SK-N-SH treated with all-trans-retinoic acid at 6 μM for 48 hours (cell line): ENCODE measurements around the gene PCNT.
"Not testable (repeated sequence)": the region's sequence is repeated elsewhere in the genome, so short reads cannot be mapped to it uniquely, and the experiment has no call there.

Experiments
- ATAC-seq: fragments of 200-7000 bp; cut with Tn5 transposase; 3 replicates; pipeline ENCODE4 v1.9.1; 2020; ENCODE audit warnings: mild to moderate bottlenecking, moderate library complexity
- BACH2 ChIP-seq: fragments of 250-450 bp; sonication (Bioruptor Pico); IDR thresholded peaks from 2 replicates; pipeline ENCODE4 v1.9.0; 2021; ENCODE audit warnings: mild to moderate bottlenecking, borderline replicate concordance
- CSDC2 ChIP-seq: fragments of 250-450 bp; sonication (Bioruptor Pico); IDR thresholded peaks from 2 replicates; pipeline ENCODE4 v1.5.0; 2020; ENCODE audit warnings: mild to moderate bottlenecking, moderate library complexity
- ESRRG ChIP-seq: fragments of 250-450 bp; sonication (Bioruptor Pico); IDR thresholded peaks from 2 replicates; pipeline ENCODE4 v1.6.1; 2021; ENCODE audit warnings: mild to moderate bottlenecking
- GLIS3 ChIP-seq: fragments of 250-450 bp; sonication (Bioruptor Pico); IDR thresholded peaks from 2 replicates; pipeline ENCODE4 v1.5.0; 2020; ENCODE audit warnings: mild to moderate bottlenecking, moderate library complexity
- ISL1 ChIP-seq: fragments of 250-450 bp; sonication (Bioruptor Pico); IDR thresholded peaks from 2 replicates; pipeline ENCODE4 v2.1.2; 2022; ENCODE audit warnings: mild to moderate bottlenecking, moderate library complexity
- OSR1 ChIP-seq: fragments of 250-450 bp; sonication (Bioruptor Pico); IDR thresholded peaks from 2 replicates; pipeline ENCODE4 v1.8.0; 2022; ENCODE audit warnings: moderate library complexity, mild to moderate bottlenecking, inconsistent platforms
- PPARA ChIP-seq: fragments of 250-450 bp; sonication (Bioruptor Pico); IDR thresholded peaks from 2 replicates; pipeline ENCODE4 v1.5.0; 2020; ENCODE audit warnings: mild to moderate bottlenecking, borderline replicate concordance
- RARB ChIP-seq: fragments of 250-450 bp; sonication (Bioruptor Pico); IDR thresholded peaks from 2 replicates; pipeline ENCODE4 v1.8.0; 2021; ENCODE audit warnings: mild to moderate bottlenecking, moderate library complexity
- SNAI2 ChIP-seq: fragments of 250-450 bp; sonication (Bioruptor Pico); IDR thresholded peaks from 2 replicates; pipeline ENCODE4 v1.5.0; 2020; ENCODE audit warnings: mild to moderate bottlenecking, moderate library complexity
- TCF4 ChIP-seq: fragments of 250-450 bp; sonication (Bioruptor Pico); IDR thresholded peaks from 2 replicates; pipeline ENCODE4 v1.8.0; 2021; ENCODE audit warnings: mild to moderate bottlenecking, moderate library complexity, borderline replicate concordance
- TOX ChIP-seq: fragments of 250-450 bp; sonication (Bioruptor Pico); IDR thresholded peaks from 2 replicates; pipeline ENCODE4 v1.8.0; 2021; ENCODE audit warnings: mild to moderate bottlenecking, moderate library complexity, borderline replicate concordance
- ZC3H10 ChIP-seq: fragments of 250-450 bp; sonication (Bioruptor Pico); IDR thresholded peaks from 2 replicates; pipeline ENCODE4 v1.5.1; 2021; ENCODE audit warnings: mild to moderate bottlenecking, moderate library complexity
- ZFP30 ChIP-seq: fragments of 450-650 bp; formaldehyde crosslinking; IDR thresholded peaks from 2 replicates; pipeline ENCODE4 v1.5.0; 2022; ENCODE audit warnings: mild to moderate bottlenecking, moderate library complexity
- ZNF565 ChIP-seq: fragments of 450-650 bp; formaldehyde crosslinking; conservative IDR thresholded peaks from 2 replicates; pipeline ENCODE4 v1.5.0; 2020; ENCODE audit warnings: low read depth, mild to moderate bottlenecking, moderate library complexity
- ZNF8 ChIP-seq: fragments of 450-650 bp; formaldehyde crosslinking; IDR thresholded peaks from 2 replicates; pipeline ENCODE4 v1.5.0; 2020; ENCODE audit warnings: mild to moderate bottlenecking, moderate library complexity
- TF ChIP-seq, protein P1 (sequence below): fragments of 250-450 bp; sonication (Bioruptor Pico); IDR thresholded peaks from 2 replicates; pipeline ENCODE4 v1.5.1; 2021; ENCODE audit warnings: mild to moderate bottlenecking, moderate library complexity
- TF ChIP-seq, protein P2 (sequence below): fragments of 250-450 bp; sonication (Bioruptor Pico); IDR thresholded peaks from 2 replicates; pipeline ENCODE4 v1.8.0; 2020; ENCODE audit warnings: mild to moderate bottlenecking, moderate library complexity, borderline replicate concordance
- TF ChIP-seq, protein P3 (sequence below): fragments of 250-450 bp; sonication (Bioruptor Pico); IDR thresholded peaks from 2 replicates; pipeline ENCODE4 v1.5.0; 2020; ENCODE audit warnings: mild to moderate bottlenecking, moderate library complexity
- TF ChIP-seq, protein P4 (sequence below): fragments of 250-450 bp; sonication (Bioruptor Pico); IDR thresholded peaks from 2 replicates; pipeline ENCODE4 v1.8.0; 2021; ENCODE audit warnings: low read depth, mild to moderate bottlenecking, moderate library complexity, borderline replicate concordance
- TF ChIP-seq, protein P5 (sequence below): fragments of 250-450 bp; sonication (Bioruptor Pico); IDR thresholded peaks from 2 replicates; pipeline ENCODE4 v1.5.1; 2020; ENCODE audit warnings: low read depth, mild to moderate bottlenecking, moderate library complexity

Gene PCNT

DNA sequence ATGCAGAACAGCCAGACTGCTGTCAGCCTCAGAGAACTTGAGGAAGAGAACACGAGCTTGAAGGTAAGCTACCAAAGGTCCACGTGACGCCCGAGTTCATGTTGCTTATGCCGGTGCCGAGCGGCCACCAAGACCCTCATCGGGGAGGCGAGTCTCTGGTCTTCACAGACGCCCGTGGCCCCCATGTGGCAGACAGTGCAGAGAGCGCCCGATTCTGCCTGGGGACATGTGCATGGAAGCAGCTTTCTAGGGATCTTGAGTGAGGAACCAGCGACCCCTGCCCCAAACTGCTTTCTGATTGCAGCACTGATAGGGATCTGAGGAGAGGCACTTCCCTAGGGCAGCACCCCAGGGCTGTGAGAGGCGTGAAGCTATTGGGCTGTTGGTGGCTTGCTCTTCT, 78.5 kb downstream of the PCNT start:
- no peak for ATAC-seq

DNA sequence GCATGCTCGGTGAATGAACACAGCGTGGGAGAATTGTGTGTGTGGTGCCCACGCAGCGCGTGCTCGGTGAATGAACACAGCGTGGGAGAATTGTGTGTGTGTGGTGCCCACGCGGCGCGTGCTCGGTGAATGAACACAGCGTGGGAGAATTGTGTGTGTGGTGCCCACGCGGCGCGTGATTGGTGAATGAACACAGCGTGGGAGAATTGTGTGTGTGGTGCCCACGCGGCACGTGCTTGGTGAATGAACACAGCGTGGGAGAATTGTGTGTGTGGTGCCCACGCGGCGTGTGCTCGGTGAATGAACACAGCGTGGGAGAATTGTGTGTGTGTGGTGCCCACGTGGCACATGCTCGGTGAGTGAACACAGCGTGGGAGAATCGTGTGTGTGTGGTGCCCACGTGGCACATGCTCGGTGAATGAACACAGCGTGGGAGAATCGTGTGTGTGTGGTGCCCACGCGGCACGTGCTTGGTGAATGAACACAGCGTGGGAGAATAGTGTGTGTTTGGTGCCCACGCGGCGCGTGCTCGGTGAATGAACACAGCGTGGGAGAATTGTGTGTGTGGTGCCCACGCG, 79.4 kb downstream of the PCNT start:
- not testable (repeated sequence) for ATAC-seq

More for the DNA sequence above, 78.5 kb downstream of the PCNT start:
- TF ChIP-seq ZFP30 (CRISPR knock-in tag) = no peak
- TF ChIP-seq OSR1 (CRISPR knock-in tag) = no peak
- TF ChIP-seq, protein P1, sequence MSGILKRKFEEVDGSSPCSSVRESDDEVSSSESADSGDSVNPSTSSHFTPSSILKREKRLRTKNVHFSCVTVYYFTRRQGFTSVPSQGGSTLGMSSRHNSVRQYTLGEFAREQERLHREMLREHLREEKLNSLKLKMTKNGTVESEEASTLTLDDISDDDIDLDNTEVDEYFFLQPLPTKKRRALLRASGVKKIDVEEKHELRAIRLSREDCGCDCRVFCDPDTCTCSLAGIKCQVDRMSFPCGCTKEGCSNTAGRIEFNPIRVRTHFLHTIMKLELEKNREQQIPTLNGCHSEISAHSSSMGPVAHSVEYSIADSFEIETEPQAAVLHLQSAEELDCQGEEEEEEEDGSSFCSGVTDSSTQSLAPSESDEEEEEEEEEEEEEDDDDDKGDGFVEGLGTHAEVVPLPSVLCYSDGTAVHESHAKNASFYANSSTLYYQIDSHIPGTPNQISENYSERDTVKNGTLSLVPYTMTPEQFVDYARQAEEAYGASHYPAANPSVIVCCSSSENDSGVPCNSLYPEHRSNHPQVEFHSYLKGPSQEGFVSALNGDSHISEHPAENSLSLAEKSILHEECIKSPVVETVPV (CRISPR knock-in tag) = no peak
- no peak for TF ChIP-seq ZNF565 (CRISPR knock-in tag)
- no peak for TF ChIP-seq TOX (CRISPR knock-in tag)
- TF ChIP-seq RARB (CRISPR knock-in tag) = no peak
- TF ChIP-seq, protein P2, sequence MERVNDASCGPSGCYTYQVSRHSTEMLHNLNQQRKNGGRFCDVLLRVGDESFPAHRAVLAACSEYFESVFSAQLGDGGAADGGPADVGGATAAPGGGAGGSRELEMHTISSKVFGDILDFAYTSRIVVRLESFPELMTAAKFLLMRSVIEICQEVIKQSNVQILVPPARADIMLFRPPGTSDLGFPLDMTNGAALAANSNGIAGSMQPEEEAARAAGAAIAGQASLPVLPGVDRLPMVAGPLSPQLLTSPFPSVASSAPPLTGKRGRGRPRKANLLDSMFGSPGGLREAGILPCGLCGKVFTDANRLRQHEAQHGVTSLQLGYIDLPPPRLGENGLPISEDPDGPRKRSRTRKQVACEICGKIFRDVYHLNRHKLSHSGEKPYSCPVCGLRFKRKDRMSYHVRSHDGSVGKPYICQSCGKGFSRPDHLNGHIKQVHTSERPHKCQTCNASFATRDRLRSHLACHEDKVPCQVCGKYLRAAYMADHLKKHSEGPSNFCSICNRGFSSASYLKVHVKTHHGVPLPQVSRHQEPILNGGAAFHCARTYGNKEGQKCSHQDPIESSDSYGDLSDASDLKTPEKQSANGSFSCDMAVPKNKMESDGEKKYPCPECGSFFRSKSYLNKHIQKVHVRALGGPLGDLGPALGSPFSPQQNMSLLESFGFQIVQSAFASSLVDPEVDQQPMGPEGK (CRISPR knock-in tag) = no peak
- TF ChIP-seq, protein P3, sequence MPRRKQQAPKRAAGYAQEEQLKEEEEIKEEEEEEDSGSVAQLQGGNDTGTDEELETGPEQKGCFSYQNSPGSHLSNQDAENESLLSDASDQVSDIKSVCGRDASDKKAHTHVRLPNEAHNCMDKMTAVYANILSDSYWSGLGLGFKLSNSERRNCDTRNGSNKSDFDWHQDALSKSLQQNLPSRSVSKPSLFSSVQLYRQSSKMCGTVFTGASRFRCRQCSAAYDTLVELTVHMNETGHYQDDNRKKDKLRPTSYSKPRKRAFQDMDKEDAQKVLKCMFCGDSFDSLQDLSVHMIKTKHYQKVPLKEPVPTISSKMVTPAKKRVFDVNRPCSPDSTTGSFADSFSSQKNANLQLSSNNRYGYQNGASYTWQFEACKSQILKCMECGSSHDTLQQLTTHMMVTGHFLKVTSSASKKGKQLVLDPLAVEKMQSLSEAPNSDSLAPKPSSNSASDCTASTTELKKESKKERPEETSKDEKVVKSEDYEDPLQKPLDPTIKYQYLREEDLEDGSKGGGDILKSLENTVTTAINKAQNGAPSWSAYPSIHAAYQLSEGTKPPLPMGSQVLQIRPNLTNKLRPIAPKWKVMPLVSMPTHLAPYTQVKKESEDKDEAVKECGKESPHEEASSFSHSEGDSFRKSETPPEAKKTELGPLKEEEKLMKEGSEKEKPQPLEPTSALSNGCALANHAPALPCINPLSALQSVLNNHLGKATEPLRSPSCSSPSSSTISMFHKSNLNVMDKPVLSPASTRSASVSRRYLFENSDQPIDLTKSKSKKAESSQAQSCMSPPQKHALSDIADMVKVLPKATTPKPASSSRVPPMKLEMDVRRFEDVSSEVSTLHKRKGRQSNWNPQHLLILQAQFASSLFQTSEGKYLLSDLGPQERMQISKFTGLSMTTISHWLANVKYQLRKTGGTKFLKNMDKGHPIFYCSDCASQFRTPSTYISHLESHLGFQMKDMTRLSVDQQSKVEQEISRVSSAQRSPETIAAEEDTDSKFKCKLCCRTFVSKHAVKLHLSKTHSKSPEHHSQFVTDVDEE (CRISPR knock-in tag) = no peak

DNA sequence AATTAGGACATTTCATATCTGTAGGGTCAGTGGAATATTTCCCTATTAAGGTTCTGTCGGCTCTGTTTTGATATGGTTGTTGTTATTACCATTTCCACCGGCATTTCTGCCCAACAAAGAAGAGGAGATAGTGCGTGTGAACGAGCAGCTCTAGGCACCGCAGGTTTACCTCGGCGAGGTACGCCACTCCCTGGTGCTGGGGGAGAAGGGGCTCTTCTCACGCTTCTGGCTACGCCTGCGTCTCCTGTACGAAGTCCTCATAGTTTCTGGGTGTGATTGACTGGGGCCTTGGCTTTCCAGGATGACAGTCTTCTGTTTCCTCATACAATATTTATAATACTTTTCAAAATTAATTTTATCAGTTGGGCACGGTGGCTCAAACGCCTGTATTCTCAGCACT, 80.3 kb downstream of the PCNT start:
- no peak for ATAC-seq
- TF ChIP-seq ZFP30 (CRISPR knock-in tag) (no peak), TOX (CRISPR knock-in tag) (no peak), ESRRG (no peak), ISL1 (CRISPR knock-in tag) (no peak), ZC3H10 (CRISPR knock-in tag) (no peak), ZNF8 (no peak), BACH2 (CRISPR knock-in tag) (no peak), ZNF565 (CRISPR knock-in tag) (no peak), RARB (CRISPR knock-in tag) (no peak), GLIS3 (no peak), CSDC2 (no peak), SNAI2 (CRISPR knock-in tag) (no peak), TCF4 (CRISPR knock-in tag) (no peak), PPARA (no peak)
- TF ChIP-seq, protein P1 (CRISPR knock-in tag) = no peak
- TF ChIP-seq, protein P3 (CRISPR knock-in tag) = no peak
- TF ChIP-seq, protein P4, sequence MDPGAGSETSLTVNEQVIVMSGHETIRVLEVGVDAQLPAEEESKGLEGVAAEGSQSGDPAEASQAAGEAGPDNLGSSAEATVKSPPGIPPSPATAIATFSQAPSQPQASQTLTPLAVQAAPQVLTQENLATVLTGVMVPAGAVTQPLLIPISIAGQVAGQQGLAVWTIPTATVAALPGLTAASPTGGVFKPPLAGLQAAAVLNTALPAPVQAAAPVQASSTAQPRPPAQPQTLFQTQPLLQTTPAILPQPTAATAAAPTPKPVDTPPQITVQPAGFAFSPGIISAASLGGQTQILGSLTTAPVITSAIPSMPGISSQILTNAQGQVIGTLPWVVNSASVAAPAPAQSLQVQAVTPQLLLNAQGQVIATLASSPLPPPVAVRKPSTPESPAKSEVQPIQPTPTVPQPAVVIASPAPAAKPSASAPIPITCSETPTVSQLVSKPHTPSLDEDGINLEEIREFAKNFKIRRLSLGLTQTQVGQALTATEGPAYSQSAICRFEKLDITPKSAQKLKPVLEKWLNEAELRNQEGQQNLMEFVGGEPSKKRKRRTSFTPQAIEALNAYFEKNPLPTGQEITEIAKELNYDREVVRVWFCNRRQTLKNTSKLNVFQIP (CRISPR knock-in tag) = no peak
- TF ChIP-seq, protein P5, sequence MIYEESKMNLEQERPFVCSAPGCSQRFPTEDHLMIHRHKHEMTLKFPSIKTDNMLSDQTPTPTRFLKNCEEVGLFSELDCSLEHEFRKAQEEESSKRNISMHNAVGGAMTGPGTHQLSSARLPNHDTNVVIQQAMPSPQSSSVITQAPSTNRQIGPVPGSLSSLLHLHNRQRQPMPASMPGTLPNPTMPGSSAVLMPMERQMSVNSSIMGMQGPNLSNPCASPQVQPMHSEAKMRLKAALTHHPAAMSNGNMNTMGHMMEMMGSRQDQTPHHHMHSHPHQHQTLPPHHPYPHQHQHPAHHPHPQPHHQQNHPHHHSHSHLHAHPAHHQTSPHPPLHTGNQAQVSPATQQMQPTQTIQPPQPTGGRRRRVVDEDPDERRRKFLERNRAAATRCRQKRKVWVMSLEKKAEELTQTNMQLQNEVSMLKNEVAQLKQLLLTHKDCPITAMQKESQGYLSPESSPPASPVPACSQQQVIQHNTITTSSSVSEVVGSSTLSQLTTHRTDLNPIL = no peak
- TF ChIP-seq, all 23 proteins: peak for 0
